Mammary epithelial cell (primary cell): ENCODE data around the gene RASAL3.

Experiments
- EZH2 ChIP-seq: IDR thresholded peaks from 2 replicates; pipeline ENCODE4 v1.6.1; 2012; ENCODE audit warnings: low read length, inconsistent platforms, borderline replicate concordance
- TF ChIP-seq, protein P1 (sequence below), 2 donors: IDR thresholded peaks in 1 of 2; conservative IDR thresholded peaks in 1 of 2; 2 replicates each; pipeline ENCODE4 v1.5.1; 2011 to 2012; ENCODE audit warnings: inconsistent platforms in 2 of 2, low read length in 2 of 2, mild to moderate bottlenecking in 2 of 2, control low read depth in 1 of 2, low read depth in 1 of 2; ENCODE audit not compliant: insufficient read depth in 1 of 2; ENCODE audit errors: extremely low read depth in 1 of 2

DNA sequence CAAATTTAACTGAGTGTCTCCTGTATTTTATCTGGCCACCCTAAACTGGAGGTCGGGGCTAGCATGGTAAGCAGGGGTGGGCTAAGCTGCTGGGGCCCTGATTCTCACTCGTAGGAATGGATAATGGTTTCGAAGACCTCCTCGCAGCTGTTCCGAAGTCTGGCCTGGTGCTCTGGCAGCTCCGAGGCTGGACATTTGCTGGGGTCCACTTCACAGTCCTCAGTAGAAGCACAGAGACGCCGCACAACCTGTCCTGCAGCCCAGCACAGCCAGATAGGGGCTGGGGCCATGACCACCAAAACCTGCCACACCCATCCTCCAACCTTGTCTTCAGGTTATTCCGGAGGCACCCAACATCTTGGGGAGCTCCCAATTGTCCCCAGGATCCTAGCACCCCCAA, 8.3 kb downstream of the RASAL3 start:
- TF ChIP-seq, protein P1, sequence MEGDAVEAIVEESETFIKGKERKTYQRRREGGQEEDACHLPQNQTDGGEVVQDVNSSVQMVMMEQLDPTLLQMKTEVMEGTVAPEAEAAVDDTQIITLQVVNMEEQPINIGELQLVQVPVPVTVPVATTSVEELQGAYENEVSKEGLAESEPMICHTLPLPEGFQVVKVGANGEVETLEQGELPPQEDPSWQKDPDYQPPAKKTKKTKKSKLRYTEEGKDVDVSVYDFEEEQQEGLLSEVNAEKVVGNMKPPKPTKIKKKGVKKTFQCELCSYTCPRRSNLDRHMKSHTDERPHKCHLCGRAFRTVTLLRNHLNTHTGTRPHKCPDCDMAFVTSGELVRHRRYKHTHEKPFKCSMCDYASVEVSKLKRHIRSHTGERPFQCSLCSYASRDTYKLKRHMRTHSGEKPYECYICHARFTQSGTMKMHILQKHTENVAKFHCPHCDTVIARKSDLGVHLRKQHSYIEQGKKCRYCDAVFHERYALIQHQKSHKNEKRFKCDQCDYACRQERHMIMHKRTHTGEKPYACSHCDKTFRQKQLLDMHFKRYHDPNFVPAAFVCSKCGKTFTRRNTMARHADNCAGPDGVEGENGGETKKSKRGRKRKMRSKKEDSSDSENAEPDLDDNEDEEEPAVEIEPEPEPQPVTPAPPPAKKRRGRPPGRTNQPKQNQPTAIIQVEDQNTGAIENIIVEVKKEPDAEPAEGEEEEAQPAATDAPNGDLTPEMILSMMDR (conservative IDR thresholded peaks at IDR 0.05 in 1 of 2, IDR thresholded peaks at IDR 0.05 in 1 of 2; ENCODE audit: extremely low read depth in 1 of 2, insufficient read depth in 1 of 2, low read depth in 1 of 2, low read length in 2 of 2), result no peak
- TF ChIP-seq EZH2, result no peak
